EH (cell line): ENCODE data around the gene SRRM3.
"Not testable (repeated sequence)": the region's sequence is repeated elsewhere in the genome, so short reads cannot be mapped to it uniquely, and the experiment has no call there.

ENCODE experiments used
- DNase-seq: peaks from one replicate; pipeline ENCODE4 v3.0.0-alpha.2; 2015; ENCODE audit warnings: low read depth

Gene SRRM3

GRCh38 chr7:76189276-76189675 lies 12.4 kb upstream of the SRRM3 start:
- no peak for DNase-seq

GRCh38 chr7:76191783-76192240 lies 9.9 kb upstream of the SRRM3 start:
- DNase-seq, result peak; percentile 46

- no peak for DNase-seq
Measured at GRCh38 chr7:76193466-76193865, 8.2 kb upstream of the SRRM3 start.

GRCh38 chr7:76193883-76194282 lies 7.8 kb upstream of the SRRM3 start:
- no peak for DNase-seq

- DNase-seq, result no peak
Measured at GRCh38 chr7:76196786-76197185, 4.9 kb upstream of the SRRM3 start.

- no peak for DNase-seq
Measured at GRCh38 chr7:76198202-76198601, 3.5 kb upstream of the SRRM3 start.

- no peak for DNase-seq
Measured at GRCh38 chr7:76202666-76203030, 952 bp downstream of the SRRM3 start.

GRCh38 chr7:76204147-76204546 lies 2.5 kb downstream of the SRRM3 start:
- no peak for DNase-seq

GRCh38 chr7:76206633-76207032 lies 4.9 kb downstream of the SRRM3 start:
- DNase-seq, result peak; percentile 7

- no peak for DNase-seq
Measured at GRCh38 chr7:76209310-76209709, 7.6 kb downstream of the SRRM3 start.

- no peak for DNase-seq
Measured at GRCh38 chr7:76211216-76211615, 9.5 kb downstream of the SRRM3 start.

- DNase-seq, result not testable (repeated sequence)
Measured at GRCh38 chr7:76215349-76215748, 13.7 kb downstream of the SRRM3 start.

- DNase-seq, result no peak
Measured at GRCh38 chr7:76216381-76217082, 14.8 kb downstream of the SRRM3 start.

- no peak for DNase-seq
Measured at GRCh38 chr7:76217942-76218566, 16.4 kb downstream of the SRRM3 start.

- DNase-seq, result peak; percentile 67
Measured at GRCh38 chr7:76220185-76221057, 18.7 kb downstream of the SRRM3 start.

GRCh38 chr7:76222333-76222732 lies 20.6 kb downstream of the SRRM3 start:
- DNase-seq, result no peak

- no peak for DNase-seq
Measured at GRCh38 chr7:76222839-76223238, 21.1 kb downstream of the SRRM3 start.

GRCh38 chr7:76223286-76223972 lies 21.7 kb downstream of the SRRM3 start:
- no peak for DNase-seq

- DNase-seq, result no peak
Measured at GRCh38 chr7:76224695-76225094, 23.0 kb downstream of the SRRM3 start.

GRCh38 chr7:76225379-76225778 lies 23.7 kb downstream of the SRRM3 start:
- DNase-seq, result peak; percentile 54

GRCh38 chr7:76225951-76226350 lies 24.3 kb downstream of the SRRM3 start:
- no peak for DNase-seq

- DNase-seq, result not testable (repeated sequence)
Measured at GRCh38 chr7:76226878-76227423, 25.3 kb downstream of the SRRM3 start.
